ENCODE results near the gene LMTK2. TPM values are rescaled to one million over a fixed set of nuclear protein-coding genes. Genes with fewer than 3 reads are reported as not detected.

Gene LMTK2
- total and polyA plus RNA-seq, 2 experiments from 2014 or later = 6.1 to 30.8 TPM

- H3K27ac ChIP-seq (ENCODE audit: low read depth) = no peak overlapping the region
- no peak for TF ChIP-seq STAT1 (IDR thresholded peaks at IDR 0.05; ENCODE audit: unreplicated experiment)
- no peak for TF ChIP-seq ZNF331 (CRISPR knock-in tag; IDR thresholded peaks at IDR 0.05; ENCODE audit: low read depth)
- TF ChIP-seq ETS1 (IDR thresholded peaks at IDR 0.05) = no peak
- TF ChIP-seq CREB1 (CRISPR knock-in tag; IDR thresholded peaks at IDR 0.05; ENCODE audit: low read depth) = no peak
- TF ChIP-seq ZNF114 (CRISPR knock-in tag; IDR thresholded peaks at IDR 0.05) = no peak
- no peak for TF ChIP-seq ZNF462 (CRISPR knock-in tag; IDR thresholded peaks at IDR 0.05)
- TF ChIP-seq JUNB (IDR thresholded peaks at IDR 0.05; ENCODE audit: unreplicated experiment) = no peak
- no peak for TF ChIP-seq EZH2 (IDR thresholded peaks at IDR 0.05; ENCODE audit: low read depth, unreplicated experiment)
- no peak for TF ChIP-seq EZH2phosphoT487 (IDR thresholded peaks at IDR 0.05; ENCODE audit: unreplicated experiment)
- TF ChIP-seq CTCF (conservative IDR thresholded peaks at IDR 0.05; ENCODE audit: low read depth in 2 of 2) = no peak
- TF ChIP-seq NANOG (IDR thresholded peaks at IDR 0.05; ENCODE audit: borderline replicate concordance) = no peak
- TF ChIP-seq REST (IDR thresholded peaks at IDR 0.05; ENCODE audit: unreplicated experiment) = no peak
- no peak for TF ChIP-seq POLR2AphosphoS5 (IDR thresholded peaks at IDR 0.05; ENCODE audit: low read depth)
- H3K36me3 ChIP-seq (ENCODE audit: insufficient read depth) = no peaks in the 10 kb centered on the region
- no peak overlapping the region for H2AFZ ChIP-seq
- no peak for DNase-seq (ENCODE audit: low spot score)
- H3K4me3 Mint-ChIP-seq = no peak overlapping the region
- no peaks in the 10 kb centered on the region for H4K20me1 ChIP-seq (replicated peaks; ENCODE audit: insufficient read depth)
- no peaks in the 10 kb centered on the region for H3K9me3 Mint-ChIP-seq
- no peak for ATAC-seq
- no peaks in the 10 kb centered on the region; the same call in 2 of the 3 replicates for H3K36me3 Mint-ChIP-seq (ENCODE audit: low read depth)
- no peak overlapping the region for H3K4me2 ChIP-seq
- H3K4me1 ChIP-seq (ENCODE audit: insufficient read depth) = no peaks in the 10 kb centered on the region
- no peak overlapping the region for H3K4me3 ChIP-seq
- H3K79me2 ChIP-seq (replicated peaks; ENCODE audit: insufficient read depth) = no peaks in the 10 kb centered on the region
- H3K4me1 Mint-ChIP-seq = no peaks in the 10 kb centered on the region
- no peaks in the 10 kb centered on the region for H3K27me3 ChIP-seq (ENCODE audit: insufficient read depth)
- peaks cover 7% of the 10 kb centered on the region for H3K27me3 Mint-ChIP-seq (ENCODE audit: insufficient read depth, low read depth, poor library complexity)
- H3K27ac Mint-ChIP-seq = no peak overlapping the region
- H3K9me2 ChIP-seq (ENCODE audit: insufficient read depth) = no peaks in the 10 kb centered on the region
- H3F3A ChIP-seq (replicated peaks; ENCODE audit: low read depth) = no peaks in the 10 kb centered on the region
Measured at GRCh38 chr7:98236355-98237185, 129.9 kb downstream of the LMTK2 start.
